ENCODE results near the gene SLCO4C1.

SLCO4C1 gene

DNA sequence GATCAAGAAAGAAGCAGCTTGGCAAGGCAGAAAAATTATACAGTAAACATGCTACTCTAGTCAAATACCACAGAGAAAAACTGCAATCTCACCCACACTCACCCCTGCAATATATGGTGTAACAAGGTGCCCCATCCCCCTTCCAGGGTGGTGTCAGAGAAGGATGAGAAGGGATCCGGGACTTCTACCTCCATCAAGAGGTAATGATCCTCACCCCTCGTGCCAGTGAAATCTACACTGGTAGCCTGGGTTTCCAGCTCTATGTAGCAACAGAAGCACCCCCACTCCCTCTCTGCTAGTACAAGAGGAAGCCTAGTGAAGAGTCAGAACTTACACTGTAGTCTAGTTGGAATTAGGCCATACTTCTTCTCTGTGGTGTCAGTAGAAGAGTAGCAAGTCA is 18.9 kb downstream of the SLCO4C1 start:
- Histone ChIP-seq H3K79me2 (ENCODE audit: low read length) (no peaks in the 10 kb centered on the region), H4K20me1 (ENCODE audit: insufficient read depth, low read length) (no peaks in the 10 kb centered on the region), H3K9me3 (replicated peaks; ENCODE audit: insufficient read depth, low read length) (no peaks in the 10 kb centered on the region), H3K36me3 (replicated peaks; ENCODE audit: insufficient read depth, low read length) (no peaks in the 10 kb centered on the region), H3K4me3 (ENCODE audit: low read length) (no peak overlapping the region), H3K4me2 (ENCODE audit: low read depth, low read length) (no peak overlapping the region), H3K27ac (ENCODE audit: low read length) (no peak overlapping the region), H3K27me3 (replicated peaks; ENCODE audit: insufficient read depth, low read length) (no peaks in the 10 kb centered on the region), H3F3A (ENCODE audit: insufficient read depth, low read length) (no peaks in the 10 kb centered on the region), H3K4me1 (ENCODE audit: low read length) (no peaks in the 10 kb centered on the region), H3K9me2 (replicated peaks; ENCODE audit: insufficient read depth, low read length) (no peaks in the 10 kb centered on the region), H2AFZ (ENCODE audit: low read length) (no peak overlapping the region), H3K9ac (ENCODE audit: low read length) (no peak overlapping the region)
- TF ChIP-seq, protein P1, sequence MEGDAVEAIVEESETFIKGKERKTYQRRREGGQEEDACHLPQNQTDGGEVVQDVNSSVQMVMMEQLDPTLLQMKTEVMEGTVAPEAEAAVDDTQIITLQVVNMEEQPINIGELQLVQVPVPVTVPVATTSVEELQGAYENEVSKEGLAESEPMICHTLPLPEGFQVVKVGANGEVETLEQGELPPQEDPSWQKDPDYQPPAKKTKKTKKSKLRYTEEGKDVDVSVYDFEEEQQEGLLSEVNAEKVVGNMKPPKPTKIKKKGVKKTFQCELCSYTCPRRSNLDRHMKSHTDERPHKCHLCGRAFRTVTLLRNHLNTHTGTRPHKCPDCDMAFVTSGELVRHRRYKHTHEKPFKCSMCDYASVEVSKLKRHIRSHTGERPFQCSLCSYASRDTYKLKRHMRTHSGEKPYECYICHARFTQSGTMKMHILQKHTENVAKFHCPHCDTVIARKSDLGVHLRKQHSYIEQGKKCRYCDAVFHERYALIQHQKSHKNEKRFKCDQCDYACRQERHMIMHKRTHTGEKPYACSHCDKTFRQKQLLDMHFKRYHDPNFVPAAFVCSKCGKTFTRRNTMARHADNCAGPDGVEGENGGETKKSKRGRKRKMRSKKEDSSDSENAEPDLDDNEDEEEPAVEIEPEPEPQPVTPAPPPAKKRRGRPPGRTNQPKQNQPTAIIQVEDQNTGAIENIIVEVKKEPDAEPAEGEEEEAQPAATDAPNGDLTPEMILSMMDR (IDR thresholded peaks at IDR 0.05; ENCODE audit: low read length) = no peak
- TF ChIP-seq EZH2phosphoT487 (IDR thresholded peaks at IDR 0.05; ENCODE audit: low read length) (no peak), EZH2 (optimal IDR thresholded peaks at IDR 0.05; ENCODE audit: low read depth, low read length) (no peak)
- no peak for DNase-seq

- no peak overlapping the region for H2AFZ ChIP-seq (ENCODE audit: low read length)
- H3K9me2 ChIP-seq (replicated peaks; ENCODE audit: insufficient read depth, low read length) = no peaks in the 10 kb centered on the region
- DNase-seq = no peak
- no peak overlapping the region for H3K4me3 ChIP-seq (ENCODE audit: low read length)
- no peaks in the 10 kb centered on the region for H3K27me3 ChIP-seq (replicated peaks; ENCODE audit: insufficient read depth, low read length)
- H3K9me3 ChIP-seq (replicated peaks; ENCODE audit: insufficient read depth, low read length) = no peaks in the 10 kb centered on the region
- no peak overlapping the region for H3K4me2 ChIP-seq (ENCODE audit: low read depth, low read length)
- H3F3A ChIP-seq (ENCODE audit: insufficient read depth, low read length) = no peaks in the 10 kb centered on the region
- H3K36me3 ChIP-seq (replicated peaks; ENCODE audit: insufficient read depth, low read length) = no peaks in the 10 kb centered on the region
- H4K20me1 ChIP-seq (ENCODE audit: insufficient read depth, low read length) = no peaks in the 10 kb centered on the region
- no peak overlapping the region for H3K9ac ChIP-seq (ENCODE audit: low read length)
- H3K27ac ChIP-seq (ENCODE audit: low read length) = no peak overlapping the region
- H3K4me1 ChIP-seq (ENCODE audit: low read length) = no peaks in the 10 kb centered on the region
- H3K79me2 ChIP-seq (ENCODE audit: low read length) = no peaks in the 10 kb centered on the region
- TF ChIP-seq EZH2 (optimal IDR thresholded peaks at IDR 0.05; ENCODE audit: low read depth, low read length) (no peak), EZH2phosphoT487 (IDR thresholded peaks at IDR 0.05; ENCODE audit: low read length) (no peak)
- TF ChIP-seq, protein P1 (IDR thresholded peaks at IDR 0.05; ENCODE audit: low read length) = no peak
Observed at GRCh38 chr5:102271759-102272158, 24.3 kb downstream of the SLCO4C1 start.

DNA sequence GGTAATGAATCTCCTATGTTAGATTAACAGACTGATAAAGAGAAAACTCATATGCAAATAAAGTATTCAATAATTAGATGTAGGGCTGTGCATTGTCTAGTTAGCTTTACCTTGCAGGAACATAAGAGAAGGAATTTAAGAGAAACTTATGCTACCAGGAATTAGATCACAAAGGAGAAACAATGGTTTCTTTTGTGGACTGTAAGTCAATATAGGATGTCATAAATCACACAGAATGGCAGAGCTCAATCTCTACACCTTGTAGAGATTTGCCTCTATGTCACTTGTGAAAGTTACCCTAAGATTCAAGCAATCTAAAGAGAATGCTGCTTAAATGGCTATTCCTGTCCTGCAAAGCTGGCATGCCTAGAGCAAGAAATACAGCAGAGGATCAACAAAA is 26.0 kb downstream of the SLCO4C1 start:
- Histone ChIP-seq H3K27ac (ENCODE audit: low read length) (no peak overlapping the region), H3K9ac (ENCODE audit: low read length) (no peak overlapping the region), H3K27me3 (replicated peaks; ENCODE audit: insufficient read depth, low read length) (no peaks in the 10 kb centered on the region), H3F3A (ENCODE audit: insufficient read depth, low read length) (no peaks in the 10 kb centered on the region), H3K4me1 (ENCODE audit: low read length) (no peaks in the 10 kb centered on the region), H3K36me3 (replicated peaks; ENCODE audit: insufficient read depth, low read length) (no peaks in the 10 kb centered on the region), H3K9me2 (replicated peaks; ENCODE audit: insufficient read depth, low read length) (no peaks in the 10 kb centered on the region), H3K79me2 (ENCODE audit: low read length) (no peaks in the 10 kb centered on the region), H2AFZ (ENCODE audit: low read length) (no peak overlapping the region), H3K4me2 (ENCODE audit: low read depth, low read length) (no peak overlapping the region), H3K9me3 (replicated peaks; ENCODE audit: insufficient read depth, low read length) (no peaks in the 10 kb centered on the region), H4K20me1 (ENCODE audit: insufficient read depth, low read length) (no peaks in the 10 kb centered on the region), H3K4me3 (ENCODE audit: low read length) (no peak overlapping the region)
- no peak for DNase-seq
- TF ChIP-seq EZH2 (optimal IDR thresholded peaks at IDR 0.05; ENCODE audit: low read depth, low read length) (no peak), EZH2phosphoT487 (IDR thresholded peaks at IDR 0.05; ENCODE audit: low read length) (no peak)
- TF ChIP-seq, protein P1 (IDR thresholded peaks at IDR 0.05; ENCODE audit: low read length) = no peak
